Measurements from ENCODE around the gene TUT7. TPM values are rescaled to one million over a fixed set of nuclear protein-coding genes. Genes with fewer than 3 reads are reported as not detected.

The TUT7 gene
- total RNA-seq, 1 donor from 2014 or later: 33.5 TPM

- intact Hi-C loops (cut with DNase I): no loop called here
- ATAC-seq: no peak
Observed at GRCh38 chr9:86352440-86353077, 1.7 kb downstream of the TUT7 start.

GRCh38 chr9:86351880-86352279 lies 2.3 kb downstream of the TUT7 start:
- intact Hi-C loops (cut with DNase I): no loop called here

More at GRCh38 chr9:86352440-86353077, 1.7 kb downstream of the TUT7 start:
- DNase-seq (ENCODE audit: low spot score): no peak

GRCh38 chr9:86350006-86350760 lies 4.0 kb downstream of the TUT7 start:
- ATAC-seq: no peak
- no peak for DNase-seq (ENCODE audit: low spot score)
- intact Hi-C loops (cut with DNase I): no loop called here

More at GRCh38 chr9:86351880-86352279, 2.3 kb downstream of the TUT7 start:
- DNase-seq (ENCODE audit: low spot score): no peak
- ATAC-seq: no peak

- DNase-seq (ENCODE audit: low spot score) (no peak), ATAC-seq (no peak)
- intact Hi-C loops (cut with DNase I): no loop called here
Observed at GRCh38 chr9:86349271-86349670, 4.9 kb downstream of the TUT7 start.

- intact Hi-C loops (cut with DNase I): no loop called here
- DNase-seq (ENCODE audit: low spot score): no peak
- no peak for ATAC-seq
Observed at GRCh38 chr9:86347991-86348390, 6.2 kb downstream of the TUT7 start.

GRCh38 chr9:86344818-86345217 lies 9.4 kb downstream of the TUT7 start:
- no peak for ATAC-seq
- DNase-seq (ENCODE audit: low spot score): no peak
- intact Hi-C loops (cut with DNase I): no loop called here

DNA sequence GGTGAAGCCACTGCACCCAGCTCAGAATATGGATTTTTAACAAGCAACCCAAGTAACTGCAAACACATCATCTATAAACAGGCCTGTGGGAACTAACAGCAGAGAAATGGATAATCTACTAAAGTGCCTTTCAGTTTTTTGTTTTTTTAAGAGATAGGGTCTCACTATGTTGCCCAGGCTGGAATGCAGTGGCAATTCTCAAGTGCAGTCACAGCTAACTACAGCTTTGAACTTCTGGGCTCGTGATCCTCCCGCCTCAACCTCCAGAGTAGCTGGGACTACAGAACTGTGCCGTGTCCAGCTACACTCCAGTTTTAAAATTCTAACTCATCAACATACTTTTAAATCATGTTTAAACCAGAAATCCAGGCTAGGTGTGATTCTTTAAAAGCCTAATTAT lies 11.9 kb downstream of the TUT7 start:
- ATAC-seq: no peak
- intact Hi-C loops (cut with DNase I): no loop called here
- DNase-seq (ENCODE audit: low spot score): no peak

GRCh38 chr9:86341007-86341491 lies 13.2 kb downstream of the TUT7 start:
- no peak for DNase-seq (ENCODE audit: low spot score)
- intact Hi-C loops (cut with DNase I): no loop called here
- no peak for ATAC-seq

DNA sequence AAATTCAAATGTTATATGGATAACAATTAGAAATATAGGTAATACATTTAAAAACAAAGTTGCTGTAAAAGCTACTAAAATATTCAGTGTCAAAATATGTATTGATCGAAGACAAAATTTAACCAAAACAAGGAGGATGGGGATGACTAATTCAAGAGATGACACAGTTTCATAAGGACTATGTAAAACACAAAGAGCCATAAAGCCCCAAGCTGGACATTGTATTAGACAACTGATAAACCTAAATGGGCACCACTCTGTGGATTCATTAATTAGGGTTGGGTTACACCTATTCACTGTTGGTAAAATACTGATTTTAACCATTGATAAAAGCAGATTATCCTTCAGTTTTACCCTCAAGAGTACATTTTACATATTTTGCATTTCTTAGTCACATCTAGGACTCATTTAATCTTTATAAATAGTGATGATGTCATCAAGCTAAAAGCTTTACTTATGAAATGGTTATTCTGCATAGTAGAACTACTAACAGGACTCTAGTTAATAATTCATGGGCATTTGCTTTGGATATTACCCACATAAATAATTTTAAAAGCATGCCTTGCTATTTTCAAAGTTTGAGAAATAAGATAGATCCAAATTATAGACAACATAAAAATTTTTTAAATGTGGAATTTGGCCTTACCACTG lies 13.7 kb downstream of the TUT7 start:
- intact Hi-C loops (cut with DNase I): no loop called here
- no peak for DNase-seq (ENCODE audit: low spot score)
- ATAC-seq: no peak

DNA sequence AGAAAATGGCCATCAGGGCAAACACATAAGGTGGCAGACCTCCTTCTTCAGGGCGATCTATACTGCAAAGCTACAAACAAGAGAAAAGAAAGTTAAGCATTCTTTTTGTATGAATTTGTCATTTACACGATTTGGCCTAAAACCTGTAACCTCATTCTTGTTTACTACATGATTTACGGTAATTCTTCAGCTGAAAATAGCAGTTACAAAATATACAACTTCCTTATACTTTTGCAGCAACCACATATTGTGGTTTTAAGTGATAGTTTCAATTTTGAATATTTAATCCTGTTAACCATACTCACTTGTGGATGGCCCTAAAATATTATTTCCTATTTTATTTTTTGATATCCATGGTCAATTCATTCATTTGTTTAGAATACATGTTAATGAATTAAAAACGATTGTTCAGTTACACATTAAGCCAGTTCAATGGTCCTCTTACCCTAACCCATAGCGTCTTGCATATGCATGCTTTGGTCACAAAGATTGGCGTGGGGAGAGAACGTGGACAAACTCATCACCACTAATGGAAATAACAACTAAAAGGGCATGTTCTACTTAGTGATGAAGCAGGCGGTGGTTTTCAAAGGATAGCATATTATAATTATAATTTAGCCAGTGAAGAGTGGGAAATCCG lies 16.6 kb downstream of the TUT7 start:
- intact Hi-C loops (cut with DNase I): no loop called here
- DNase-seq (ENCODE audit: low spot score): no peak
- no peak for ATAC-seq

DNA sequence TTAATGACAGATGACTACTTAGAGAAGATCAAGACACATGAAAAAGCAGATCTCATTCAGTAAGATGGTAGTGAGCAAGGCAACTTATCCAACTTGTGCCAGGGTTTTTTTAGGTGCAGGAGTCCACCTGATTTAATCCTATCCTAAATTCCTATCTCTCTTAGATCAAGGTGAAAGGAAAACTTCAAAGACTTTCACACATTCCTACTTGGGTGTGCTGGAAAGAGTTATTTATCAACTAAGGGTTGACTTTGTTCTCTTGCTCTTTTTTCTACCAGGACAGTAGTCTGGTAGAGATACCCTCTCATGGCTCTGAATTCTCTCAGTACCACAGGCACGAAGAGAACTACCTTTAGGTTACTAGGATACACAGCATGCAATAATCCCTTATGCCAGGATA lies 18.2 kb downstream of the TUT7 start:
- intact Hi-C loops (cut with DNase I): no loop called here
- no peak for ATAC-seq
- DNase-seq (ENCODE audit: low spot score): no peak

DNA sequence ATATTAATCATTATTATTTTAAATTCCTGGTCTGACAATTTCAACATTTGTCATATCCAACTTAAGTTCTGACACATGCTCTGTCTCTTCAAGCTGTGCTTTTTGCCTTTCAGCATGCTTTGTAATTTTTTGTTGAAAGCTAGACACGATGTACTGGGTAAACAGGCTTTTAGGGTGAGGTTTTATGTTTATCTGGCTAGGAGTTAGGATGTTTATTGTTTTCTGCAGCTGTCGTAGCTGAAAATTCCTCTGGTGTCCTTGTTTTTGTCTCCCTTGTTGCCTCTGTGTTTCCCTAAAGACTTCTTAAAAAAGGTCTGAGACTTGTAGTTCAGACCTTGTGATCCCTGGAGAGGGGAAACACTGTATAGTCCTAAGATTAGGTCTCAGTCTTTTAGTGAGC lies 20.6 kb downstream of the TUT7 start:
- DNase-seq (ENCODE audit: low spot score) (no peak), ATAC-seq (no peak)
- intact Hi-C loops (cut with DNase I): no loop called here

DNA sequence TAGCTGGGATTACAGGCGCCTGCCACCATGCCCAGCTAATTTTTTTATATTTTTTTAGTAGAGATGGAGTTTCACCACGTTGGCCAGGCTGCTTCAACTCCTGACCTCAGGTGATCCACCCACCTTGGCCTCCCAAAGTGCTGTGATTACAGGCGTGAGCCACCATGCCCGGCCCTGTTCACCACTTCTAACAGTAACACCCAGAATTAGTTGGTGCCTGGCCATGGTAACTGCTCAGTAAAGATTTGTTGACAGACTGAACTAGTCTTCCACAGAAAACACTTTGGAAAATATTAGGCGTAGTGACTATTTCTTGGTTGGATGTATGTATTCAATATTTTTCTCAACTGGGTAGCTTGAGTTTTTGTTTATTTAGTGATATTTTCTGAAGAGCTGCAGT lies 24.0 kb downstream of the TUT7 start:
- intact Hi-C loops (cut with DNase I): no loop called here
- DNase-seq (ENCODE audit: low spot score): no peak
- no peak for ATAC-seq

DNA sequence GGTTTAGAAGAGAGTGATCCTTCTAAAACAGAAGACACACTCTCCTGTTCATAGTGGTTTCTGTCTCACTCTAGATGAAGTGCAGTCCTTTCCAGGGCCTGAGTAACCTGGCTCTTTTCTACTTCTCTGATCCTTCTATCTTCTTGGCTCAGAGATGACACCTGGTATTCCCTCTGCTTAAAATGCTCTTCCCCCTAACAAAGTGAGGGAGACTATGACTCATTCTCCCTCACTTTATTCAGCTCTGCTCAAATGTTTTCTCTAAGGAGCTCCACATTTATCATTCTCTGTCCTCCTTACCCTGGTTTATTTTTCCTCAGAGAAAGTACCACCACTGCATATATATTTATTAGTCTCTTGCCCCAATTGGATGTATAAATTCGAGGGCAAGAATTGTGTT lies 24.6 kb downstream of the TUT7 start:
- intact Hi-C loops (cut with DNase I): no loop called here
- no peak for ATAC-seq
- no peak for DNase-seq (ENCODE audit: low spot score)

DNA sequence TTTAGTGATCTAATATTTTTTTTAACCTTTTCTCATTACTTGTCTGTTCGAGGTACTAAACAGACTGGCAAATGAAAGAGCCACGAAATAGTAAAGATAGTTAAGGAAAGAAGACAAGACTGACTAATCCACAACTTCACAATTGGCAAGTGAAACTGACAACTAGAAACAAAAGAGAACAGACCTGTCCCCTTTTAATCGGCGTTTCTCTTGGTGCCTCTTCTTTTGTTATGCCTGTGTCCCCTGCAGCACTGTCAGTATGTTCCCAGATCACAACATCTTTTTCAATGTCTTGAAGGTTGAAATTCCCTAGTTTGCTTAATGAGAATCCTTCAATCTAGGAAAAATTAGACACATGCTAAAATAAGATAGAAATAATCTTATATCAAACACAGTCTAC lies 26.1 kb downstream of the TUT7 start:
- DNase-seq (ENCODE audit: low spot score): no peak
- intact Hi-C loops (cut with DNase I): no loop called here

GRCh38 chr9:86326536-86326935 lies 27.7 kb downstream of the TUT7 start:
- intact Hi-C loops (cut with DNase I): no loop called here
- DNase-seq (ENCODE audit: low spot score): no peak
- no peak for ATAC-seq

More for the DNA sequence above, 26.1 kb downstream of the TUT7 start:
- ATAC-seq: no peak

DNA sequence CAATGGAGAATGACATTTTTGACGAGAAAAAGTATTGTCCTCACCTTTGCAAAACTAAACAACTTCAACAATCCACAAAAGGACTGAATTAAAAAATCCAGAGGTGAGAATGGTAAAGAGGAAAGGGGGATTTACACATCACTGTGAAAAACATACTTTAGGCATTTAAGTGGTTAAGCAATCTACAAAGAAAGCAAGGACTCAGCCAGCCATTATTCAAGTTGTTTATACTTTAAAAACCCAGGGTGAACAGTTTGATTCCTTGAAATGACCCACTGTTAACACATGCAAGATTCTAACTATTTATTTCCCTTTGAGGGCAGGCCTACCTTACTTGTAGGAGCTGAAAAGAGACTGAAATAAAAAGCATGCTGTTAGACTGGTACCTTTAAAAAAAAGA lies 29.3 kb downstream of the TUT7 start:
- DNase-seq (ENCODE audit: low spot score) (no peak), ATAC-seq (no peak)
- intact Hi-C loops (cut with DNase I): no loop called here

DNA sequence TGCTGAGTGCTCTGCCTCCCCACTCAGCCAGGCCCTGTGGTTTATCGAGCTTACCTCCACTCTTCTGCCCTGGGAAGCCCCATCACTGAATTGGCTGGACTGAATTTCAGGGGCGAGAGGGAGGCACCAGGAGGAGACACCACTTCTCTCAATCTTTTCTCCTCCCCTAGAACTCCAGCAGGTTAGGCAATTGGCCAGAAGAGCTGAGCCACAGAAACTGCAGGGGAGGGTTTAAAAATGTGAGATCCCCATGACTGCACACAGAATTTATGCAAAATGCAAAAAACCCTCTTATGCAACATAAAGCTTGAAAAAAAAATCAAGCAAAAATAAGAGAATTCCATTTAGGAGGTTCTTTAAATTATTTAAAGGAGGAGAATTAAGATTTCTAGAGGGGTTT lies 29.9 kb downstream of the TUT7 start:
- intact Hi-C loops (cut with DNase I): no loop called here
- no peak for DNase-seq (ENCODE audit: low spot score)
- ATAC-seq: no peak

DNA sequence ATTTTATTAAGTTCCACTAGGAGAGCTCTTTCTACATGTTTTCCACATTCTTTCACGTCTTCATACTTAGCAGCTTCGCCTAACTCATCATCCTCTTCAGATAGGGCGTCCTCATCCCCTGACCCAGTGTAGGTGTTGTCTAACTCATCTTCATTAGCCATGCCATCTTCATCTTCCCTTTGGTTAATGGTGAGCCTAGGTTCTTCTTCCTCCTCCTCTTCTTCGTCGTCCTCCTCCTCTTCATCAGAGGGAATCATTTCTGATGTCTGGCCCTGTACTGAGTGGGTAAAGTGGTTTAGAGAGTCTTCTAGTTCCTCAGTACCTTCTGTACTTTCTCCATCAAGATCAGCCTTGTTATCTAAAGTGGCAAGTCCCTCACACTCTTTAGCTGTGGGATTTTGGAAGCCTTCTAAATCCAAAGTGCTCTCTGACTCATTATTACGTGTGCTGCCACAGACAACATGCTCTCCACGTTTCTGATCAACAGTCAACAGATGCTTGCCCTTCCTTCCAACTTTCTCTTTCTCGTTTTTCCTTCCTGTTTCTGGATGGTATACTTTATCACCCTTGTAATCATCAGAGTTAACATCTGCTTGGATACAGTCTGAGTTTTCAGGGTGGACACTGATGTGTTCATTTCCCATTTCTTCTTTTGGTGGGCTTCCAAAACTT lies 31.1 kb downstream of the TUT7 start:
- intact Hi-C loops (cut with DNase I): no loop called here
- DNase-seq (ENCODE audit: low spot score) (no peak), ATAC-seq (no peak)
